Fibroblast of pulmonary artery (primary cell): ENCODE results near the gene GPR35.

Experiments used
- DNase-seq: peaks from one replicate; pipeline ENCODE4 v3.0.0-alpha.2; 2010; ENCODE audit warnings: low read depth
- H3K4me3 ChIP-seq: replicated peaks from 2 replicates; pipeline ENCODE4 v1.5.1; 2011; ENCODE audit warnings: low read depth, mild to moderate bottlenecking, control low read depth, low read length, moderate library complexity
- CTCF ChIP-seq: IDR thresholded peaks from 2 replicates; pipeline ENCODE4 v1.5.1; 2011; ENCODE audit warnings: mild to moderate bottlenecking, control low read depth, low read length, inconsistent platforms; ENCODE audit errors: missing control alignments

The GPR35 gene

GRCh38 chr2:240602266-240603050 lies 22.8 kb upstream of the GPR35 start:
- no peak for TF ChIP-seq CTCF
- no peak overlapping the region for H3K4me3 ChIP-seq
- no peak for DNase-seq

- no peak for TF ChIP-seq CTCF
- DNase-seq, result no peak
- H3K4me3 ChIP-seq, result no peak overlapping the region
Observed at GRCh38 chr2:240603081-240603835, 22.0 kb upstream of the GPR35 start.

GRCh38 chr2:240603846-240604245 lies 21.4 kb upstream of the GPR35 start:
- no peak for DNase-seq
- H3K4me3 ChIP-seq, result no peak overlapping the region
- no peak for TF ChIP-seq CTCF

GRCh38 chr2:240604291-240604938 lies 20.9 kb upstream of the GPR35 start:
- DNase-seq, result peak; percentile 71
- H3K4me3 ChIP-seq, result no peak overlapping the region
- TF ChIP-seq CTCF, result peak; percentile 60

GRCh38 chr2:240604939-240605716 lies 20.2 kb upstream of the GPR35 start:
- TF ChIP-seq CTCF, result no peak
- no peak for DNase-seq
- H3K4me3 ChIP-seq, result no peak overlapping the region

GRCh38 chr2:240605867-240606743 lies 19.2 kb upstream of the GPR35 start:
- no peak for DNase-seq
- TF ChIP-seq CTCF, result no peak
- no peak overlapping the region for H3K4me3 ChIP-seq
